ENCODE measurements around the gene SERPINA9. TPM values are rescaled to one million over a fixed set of nuclear protein-coding genes. Genes with fewer than 3 reads are reported as not detected.

The SERPINA9 gene
- total and polyA plus RNA-seq, 2 of the 8 experiments (the other 6 are each of a cell fraction or from before 2014, with no cell fraction given) = not detected

DNA sequence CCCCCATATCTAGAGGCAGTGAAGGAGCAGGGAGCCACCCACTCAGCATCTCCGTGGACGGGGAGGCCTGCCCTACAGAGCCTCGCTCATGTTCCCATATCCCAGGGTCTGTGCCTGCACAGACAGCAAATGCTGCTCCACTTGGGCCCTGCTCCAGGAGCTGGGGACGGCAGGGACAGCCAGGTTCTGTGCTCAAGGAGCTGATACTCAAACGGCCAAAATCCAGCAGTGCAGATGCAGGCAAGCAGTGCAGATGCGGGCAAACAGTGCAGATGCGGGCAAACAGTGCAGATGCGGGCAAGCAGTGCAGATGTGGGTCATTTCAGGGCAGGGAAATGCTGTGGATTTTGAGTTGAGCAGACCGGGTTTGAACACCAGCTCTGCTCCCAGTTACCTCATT, 39.4 kb upstream of the SERPINA9 start:
- 0 out of 2 replicates have a peak overlapping the region, but pooled peaks have one; percentile 39 for H2BK12ac ChIP-seq (ENCODE audit: low read depth, low read length)
- H3K23me2 ChIP-seq (ENCODE audit: low read depth, low read length) = peaks cover 14% of the 10 kb centered on the region; the same call in 1 of the 2 replicates
- no peak overlapping the region for H2BK120ac ChIP-seq (replicated peaks; ENCODE audit: low read depth, low read length)
- H3K27me3 ChIP-seq (replicated peaks in 1 of 4; ENCODE audit: control insufficient read depth in 3 of 4, extremely low read depth in 1 of 4, insufficient read depth in 3 of 4, low read length in 3 of 4) = no peaks in the 10 kb centered on the region
- no peak overlapping the region for H3K56ac ChIP-seq (replicated peaks; ENCODE audit: insufficient read length, low read depth, low read length)
- H3K23ac ChIP-seq (ENCODE audit: insufficient read length) = no peak overlapping the region
- no peak overlapping the region for H2BK5ac ChIP-seq (ENCODE audit: low read depth, low read length)
- no peak overlapping the region for H3K9ac ChIP-seq (replicated peaks in 1 of 4; ENCODE audit: extremely low read depth in 1 of 4, low read depth in 3 of 4, low read length in 3 of 4)
- H4K5ac ChIP-seq (ENCODE audit: insufficient read length, low read depth, low read length) = no peak overlapping the region
- H2AK5ac ChIP-seq (ENCODE audit: low read depth, low read length) = no peak overlapping the region
- H2BK15ac ChIP-seq (ENCODE audit: low read length) = no peak overlapping the region
- H4K20me1 ChIP-seq (replicated peaks in 1 of 2; ENCODE audit: control insufficient read depth in 1 of 2, insufficient read depth in 2 of 2, low read length in 2 of 2) = peaks cover 0 to 5% of the 10 kb centered on the region in 2 experiments
- no peak overlapping the region for H4K91ac ChIP-seq (replicated peaks; ENCODE audit: insufficient read length, low read length)
- no peak overlapping the region for H3K18ac ChIP-seq (ENCODE audit: extremely low read depth, low read length)
- CTCF ChIA-PET (ENCODE audit: partially characterized antibody) = interaction anchor here (1.0 kb wide), 1 partner anchor 34 kb away, joined by 5 read pairs; no protein-coding TSS in a partner anchor
- no peak overlapping the region for H3K4ac ChIP-seq (replicated peaks; ENCODE audit: insufficient read length, low read depth, low read length)
- no peak overlapping the region for H3K4me3 ChIP-seq (ENCODE audit: extremely low read depth in 1 of 4, insufficient read depth in 2 of 4, low read depth in 3 of 4, low read length in 4 of 4)
- H3K9me3 ChIP-seq (ENCODE audit: insufficient read depth in 2 of 2, low read depth in 1 of 2, low read length in 1 of 2) = peaks cover 0 to 3% of the 10 kb centered on the region in 2 experiments; a peak in 1 of 4 replicates
- H3K79me2 ChIP-seq (ENCODE audit: control insufficient read depth in 1 of 2, insufficient read depth in 2 of 2, low read length in 2 of 2) = no peaks in the 10 kb centered on the region
- POLR2A ChIA-PET (ENCODE audit: partially characterized antibody) = no interaction called here
- H4K8ac ChIP-seq (ENCODE audit: extremely low read depth, insufficient read depth, low read length) = no peak overlapping the region
- H3K27ac ChIP-seq (ENCODE audit: low read depth, low read length) = no peak overlapping the region
- H3K36me3 ChIP-seq (ENCODE audit: control insufficient read depth in 2 of 4, insufficient read depth in 4 of 4, low read length in 3 of 4) = no peaks in the 10 kb centered on the region
- H2BK20ac ChIP-seq (ENCODE audit: low read length) = no peak overlapping the region
- no peak overlapping the region for H2AFZ ChIP-seq (ENCODE audit: low read length)
- 92% methylated on average over 9 of the region's 9 CpGs; no CpG with 5 or more reads in 1 of the 2 experiments for WGBS, 2 experiments (ENCODE audit: extremely low coverage in 1 of 2, insufficient coverage in 1 of 2, insufficient read length in 1 of 2, insufficient replicate concordance in 2 of 2, low coverage in 1 of 2, low lambda C conversion rate in 2 of 2, missing lambda C conversion rate in 1 of 2)
- no peak for DNase-seq (ENCODE audit: low read depth in 1 of 2, low spot score in 2 of 2)
- H3K4me2 ChIP-seq (ENCODE audit: insufficient read depth in 1 of 2, low read depth in 2 of 2, low read length in 2 of 2) = no peak overlapping the region
- no peak overlapping the region for H3K14ac ChIP-seq (ENCODE audit: insufficient read length)
- peaks cover 0 to 12% (median 3%) of the 10 kb centered on the region in 4 experiments; a peak in 4 of 7 replicates for H3K4me1 ChIP-seq (replicated peaks in 1 of 4; ENCODE audit: control insufficient read depth in 3 of 4, insufficient read depth in 4 of 4, low read length in 3 of 4)
- no peaks in the 10 kb centered on the region for H3K79me1 ChIP-seq (ENCODE audit: low read depth, low read length)
- no peak for FAIRE-seq
- TF ChIP-seq, protein P1, sequence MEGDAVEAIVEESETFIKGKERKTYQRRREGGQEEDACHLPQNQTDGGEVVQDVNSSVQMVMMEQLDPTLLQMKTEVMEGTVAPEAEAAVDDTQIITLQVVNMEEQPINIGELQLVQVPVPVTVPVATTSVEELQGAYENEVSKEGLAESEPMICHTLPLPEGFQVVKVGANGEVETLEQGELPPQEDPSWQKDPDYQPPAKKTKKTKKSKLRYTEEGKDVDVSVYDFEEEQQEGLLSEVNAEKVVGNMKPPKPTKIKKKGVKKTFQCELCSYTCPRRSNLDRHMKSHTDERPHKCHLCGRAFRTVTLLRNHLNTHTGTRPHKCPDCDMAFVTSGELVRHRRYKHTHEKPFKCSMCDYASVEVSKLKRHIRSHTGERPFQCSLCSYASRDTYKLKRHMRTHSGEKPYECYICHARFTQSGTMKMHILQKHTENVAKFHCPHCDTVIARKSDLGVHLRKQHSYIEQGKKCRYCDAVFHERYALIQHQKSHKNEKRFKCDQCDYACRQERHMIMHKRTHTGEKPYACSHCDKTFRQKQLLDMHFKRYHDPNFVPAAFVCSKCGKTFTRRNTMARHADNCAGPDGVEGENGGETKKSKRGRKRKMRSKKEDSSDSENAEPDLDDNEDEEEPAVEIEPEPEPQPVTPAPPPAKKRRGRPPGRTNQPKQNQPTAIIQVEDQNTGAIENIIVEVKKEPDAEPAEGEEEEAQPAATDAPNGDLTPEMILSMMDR (IDR thresholded peaks at IDR 0.05; ENCODE audit: control extremely low read depth in 1 of 3, insufficient read depth in 1 of 3, low read depth in 1 of 3, low read length in 3 of 3) = no peak
- no peak for TF ChIP-seq TAF1 (IDR thresholded peaks at IDR 0.05; ENCODE audit: low read depth, low read length)
- no peak for TF ChIP-seq CREB1 (IDR thresholded peaks at IDR 0.05)
- TF ChIP-seq TCF12 (IDR thresholded peaks at IDR 0.05; ENCODE audit: low read depth, low read length) = no peak
- TF ChIP-seq BRCA1 (IDR thresholded peaks at IDR 0.05; ENCODE audit: low read depth, low read length) = no peak
- no peak for TF ChIP-seq SRF (IDR thresholded peaks at IDR 0.05; ENCODE audit: low read depth, low read length)
- no peak for TF ChIP-seq CTBP2 (IDR thresholded peaks at IDR 0.05; ENCODE audit: borderline replicate concordance, insufficient read depth, insufficient read length, low read length)
- TF ChIP-seq TAF7 (optimal IDR thresholded peaks at IDR 0.05; ENCODE audit: borderline replicate concordance, low read depth, low read length) = no peak
- TF ChIP-seq, protein P2, sequence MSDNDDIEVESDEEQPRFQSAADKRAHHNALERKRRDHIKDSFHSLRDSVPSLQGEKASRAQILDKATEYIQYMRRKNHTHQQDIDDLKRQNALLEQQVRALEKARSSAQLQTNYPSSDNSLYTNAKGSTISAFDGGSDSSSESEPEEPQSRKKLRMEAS (IDR thresholded peaks at IDR 0.05) = no peak
- TF ChIP-seq CHD1 (IDR thresholded peaks at IDR 0.05; ENCODE audit: low read depth, low read length) = no peak

All from H1 (cell line).